Measurements from ENCODE around the gene GAREM1.

- TF ChIP-seq YY1 (IDR thresholded peaks at IDR 0.05; ENCODE audit: low read depth) (no peak), FOXM1 (IDR thresholded peaks at IDR 0.05; ENCODE audit: low read depth) (no peak), MAX (IDR thresholded peaks at IDR 0.05; ENCODE audit: low read depth) (no peak), TAF1 (IDR thresholded peaks at IDR 0.05; ENCODE audit: borderline replicate concordance, low read depth, low read length) (no peak), USF1 (IDR thresholded peaks at IDR 0.05; ENCODE audit: borderline replicate concordance, low read depth) (no peak), CHD2 (IDR thresholded peaks at IDR 0.05; ENCODE audit: low read length, partially characterized antibody) (no peak), CTCF (IDR thresholded peaks at IDR 0.05) (peak; percentile 88), EP300 (IDR thresholded peaks at IDR 0.05; ENCODE audit: borderline replicate concordance in 1 of 2, low read depth in 1 of 2, low read length in 1 of 2) (no peak), JUND (IDR thresholded peaks at IDR 0.05) (no peak), RFX5 (IDR thresholded peaks at IDR 0.05; ENCODE audit: low read length) (no peak), POLR2AphosphoS5 (IDR thresholded peaks at IDR 0.05; ENCODE audit: low read depth, low read length) (no peak), EZH2phosphoT487 (IDR thresholded peaks at IDR 0.05; ENCODE audit: borderline replicate concordance, low read depth) (no peak)
Measured at GRCh38 chr18:32289483-32290075, 181.1 kb downstream of the GAREM1 start.
